HCT116 (cell line): ENCODE results near the gene CDK5RAP2. TPM values are rescaled to one million over a fixed set of nuclear protein-coding genes. Genes with fewer than 3 reads are reported as not detected.

ENCODE experiments used
- ATAC-seq: fragments of 200-7000 bp; cut with Tn5 transposase; 2 replicates; pipeline ENCODE4 v1.9.1; 2020; ENCODE audit warnings: mild to moderate bottlenecking, moderate library complexity
- BruUV-seq: library from RNA; stranded (reverse); fragments of 400-500 nt; replicated peaks from 2 replicates; lab custom pipeline; 2021; lab: Mats Ljungman, UMichigan
- CTCF ChIA-PET: fragments of 300-600 bp; sonication (Branson Sonifier 250); formaldehyde crosslinking; loops from one replicate; lab custom pipeline; 2021; ENCODE audit warnings: antibody characterized with exemption; lab: Charles Lee
- POLR2A ChIA-PET: fragments of 300-600, 350-600 bp; sonication (Branson Sonifier 250); formaldehyde crosslinking; loops from one replicate; lab custom pipeline; 2021; ENCODE audit warnings: antibody characterized with exemption; lab: Charles Lee
- RAD21 ChIA-PET, 2 experiments: fragments of 300-600 bp; sonication (Branson Sonifier 250); formaldehyde crosslinking; loops; one replicate each; lab custom pipeline; 2023; ENCODE audit warnings: low total read pairs in 2 of 2; ENCODE audit not compliant: uncharacterized antibody in 2 of 2, unreplicated experiment in 2 of 2, low non-redundant PET in 1 of 2; lab: Charles Lee
- DNase-seq: peaks from one replicate; pipeline ENCODE4 v3.0.0-alpha.2; 2010; ENCODE audit warnings: low read depth, low spot score
- H2AFZ ChIP-seq: fragments of 200-600 bp; shearing (Covaris generic), sonication (generic); 2 replicates; pipeline ENCODE4 v1.6.1; 2017; ENCODE audit warnings: low read depth, mixed run types, mixed read lengths, antibody characterized with exemption, low read length; ENCODE audit not compliant: poor library complexity, severe bottlenecking
- H3K27ac ChIP-seq: 2 replicates; pipeline ENCODE4 v1.5.1; 2012; ENCODE audit warnings: low read depth, low read length
- H3K27me3 ChIP-seq: fragments of 200-600 bp; sonication (generic); 2 replicates; pipeline ENCODE4 v1.6.1; 2016; ENCODE audit warnings: mixed run types, low read length, mixed read lengths; ENCODE audit not compliant: insufficient read depth
- H3K36me3 ChIP-seq, 2 experiments: fragments of 200-500 bp in 1 of 2; fragments of 200-600 bp in 1 of 2; sonication (Bioruptor generic) in 1 of 2; sonication (generic) in 1 of 2; 2 replicates each; pipeline versions ENCODE4 v1.5.1 to v1.6.1; 2014 to 2016; ENCODE audit warnings: low read length in 2 of 2, inconsistent platforms in 1 of 2, mixed read lengths in 1 of 2, mixed run types in 1 of 2; ENCODE audit not compliant: insufficient read depth in 2 of 2, control insufficient read depth in 1 of 2
- H3K4me1 ChIP-seq, 2 experiments: fragments of 200-600 bp in 1 of 2; sonication (generic) in 1 of 2; 2 replicates each; pipeline versions ENCODE4 v1.5.1 to v1.6.1; 2012 to 2017; ENCODE audit warnings: low read length in 2 of 2, inconsistent platforms in 1 of 2, mild to moderate bottlenecking in 1 of 2, mixed read lengths in 1 of 2, mixed run types in 1 of 2, moderate library complexity in 1 of 2; ENCODE audit not compliant: insufficient read depth in 2 of 2, control insufficient read depth in 1 of 2
- H3K4me2 ChIP-seq: fragments of 200-600 bp; sonication (generic); 2 replicates; pipeline ENCODE4 v1.6.1; 2017; ENCODE audit warnings: mixed run types, low read length, mixed read lengths
- H3K4me3 ChIP-seq, 2 experiments: fragments of 200-600 bp in 1 of 2; sonication (generic) in 1 of 2; replicated peaks in 1 of 2; 2 replicates each; pipeline ENCODE4 v1.5.1; 2011 to 2016; ENCODE audit warnings: low read length in 2 of 2, control low read depth in 1 of 2, low read depth in 1 of 2, mild to moderate bottlenecking in 1 of 2, mixed read lengths in 1 of 2, mixed run types in 1 of 2
- H3K79me2 ChIP-seq: fragments of 200-600 bp; sonication (generic); 2 replicates; pipeline ENCODE4 v1.6.1; 2017; ENCODE audit warnings: mild to moderate bottlenecking, mixed run types, low read length, moderate library complexity, mixed read lengths; ENCODE audit not compliant: insufficient read depth
- H3K9ac ChIP-seq: fragments of 200-600 bp; sonication (generic); 2 replicates; pipeline ENCODE4 v1.6.1; 2016; ENCODE audit warnings: low read length, mixed read lengths
- H3K9me2 ChIP-seq: fragments of 200-600 bp; sonication (generic), shearing (Covaris generic); 2 replicates; pipeline ENCODE4 v1.6.1; 2017; ENCODE audit warnings: mixed run types, mild to moderate bottlenecking, moderate library complexity; ENCODE audit not compliant: insufficient read depth
- H3K9me3 ChIP-seq, 2 experiments: fragments of 200-500 bp in 1 of 2; fragments of 200-600 bp in 1 of 2; sonication (Bioruptor generic) in 1 of 2; sonication (generic) in 1 of 2; 2 replicates each; pipeline ENCODE4 v1.6.1; 2014 to 2017; ENCODE audit warnings: low read length in 2 of 2, mixed read lengths in 2 of 2, inconsistent platforms in 1 of 2, low read depth in 1 of 2, mild to moderate bottlenecking in 1 of 2, mixed run types in 1 of 2, moderate library complexity in 1 of 2; ENCODE audit not compliant: control insufficient read depth in 1 of 2, insufficient read depth in 1 of 2
- H4K20me1 ChIP-seq: fragments of 200-600 bp; sonication (generic), shearing (Covaris generic); 2 replicates; pipeline ENCODE4 v1.6.1; 2017; ENCODE audit warnings: mixed run types, mild to moderate bottlenecking, moderate library complexity; ENCODE audit not compliant: insufficient read depth
- ATF3 ChIP-seq: IDR thresholded peaks from 2 replicates; pipeline ENCODE4 v1.6.1; 2012
- CEBPB ChIP-seq: IDR thresholded peaks from 2 replicates; pipeline ENCODE4 v1.6.1; 2012; ENCODE audit warnings: low read depth
- CTCF ChIP-seq, 3 experiments: fragments of 200-600 bp in 1 of 3; sonication (generic) in 1 of 3; IDR thresholded peaks in 2 of 3; conservative IDR thresholded peaks in 1 of 3; 2 replicates each; pipeline ENCODE4 v1.5.1; 2012 to 2017; ENCODE audit warnings: low read depth in 2 of 3, low read length in 2 of 3, antibody characterized with exemption in 1 of 3, borderline replicate concordance in 1 of 3, control low read depth in 1 of 3, mild to moderate bottlenecking in 1 of 3, mixed read lengths in 1 of 3, mixed run types in 1 of 3, moderate library complexity in 1 of 3; ENCODE audit not compliant: insufficient read depth in 1 of 3
- EZH2 ChIP-seq: fragments of 200-600 bp; sonication (generic); IDR thresholded peaks from 2 replicates; pipeline ENCODE4 v1.6.1; 2017; ENCODE audit warnings: antibody characterized with exemption, mixed run types
- EZH2phosphoT487 ChIP-seq: fragments of 200-600 bp; IDR thresholded peaks from 2 replicates; pipeline ENCODE4 v1.6.1; 2018; ENCODE audit warnings: antibody characterized with exemption, borderline replicate concordance
- MAX ChIP-seq: IDR thresholded peaks from 2 replicates; pipeline ENCODE4 v1.6.1; 2012
- POLR2A ChIP-seq: IDR thresholded peaks from 2 replicates; pipeline ENCODE4 v1.7.0; 2011; ENCODE audit warnings: borderline replicate concordance; ENCODE audit not compliant: insufficient read depth, insufficient read length; ENCODE audit errors: extremely low read depth
- RAD21 ChIP-seq: IDR thresholded peaks from 2 replicates; pipeline ENCODE4 v1.6.1; 2012; ENCODE audit warnings: low read depth, mild to moderate bottlenecking
- REST ChIP-seq: IDR thresholded peaks from 2 replicates; pipeline ENCODE4 v1.6.1; 2012; ENCODE audit warnings: low read depth
- SP1 ChIP-seq: IDR thresholded peaks from 2 replicates; pipeline ENCODE4 v1.6.1; 2012; ENCODE audit warnings: low read depth
- SRF ChIP-seq: IDR thresholded peaks from 2 replicates; pipeline ENCODE4 v1.6.1; 2012; ENCODE audit warnings: low read depth
- TCF7L2 ChIP-seq: IDR thresholded peaks from 2 replicates; pipeline ENCODE4 v1.7.0; 2011; ENCODE audit warnings: borderline replicate concordance, inconsistent platforms; ENCODE audit not compliant: insufficient read depth, insufficient read length; ENCODE audit errors: extremely low read depth
- ZBTB33 ChIP-seq: IDR thresholded peaks from 2 replicates; pipeline ENCODE4 v1.6.1; 2011; ENCODE audit warnings: mild to moderate bottlenecking, low read length, moderate library complexity; ENCODE audit not compliant: insufficient replicate concordance; ENCODE audit errors: extremely low read depth
- ZFX ChIP-seq: fragments of 450-650 bp; IDR thresholded peaks from 2 replicates; pipeline ENCODE4 v1.6.1; 2017
- ZNF274 ChIP-seq: fragments of 200-500 bp; sonication (Bioruptor generic); IDR thresholded peaks from 2 replicates; pipeline ENCODE4 v1.6.1; 2014; ENCODE audit warnings: mild to moderate bottlenecking, low read depth, low read length, inconsistent platforms
- intact Hi-C: fragments of 100-400 bp; cut with micrococcal nuclease; formaldehyde crosslinking; loops from 2 replicates; pipeline ENCODE4 v1.10.0; 2022
- total RNA-seq: library from RNA; stranded (reverse); gene quantifications from one replicate; pipeline ENCODE4 v1.2.1, GENCODE V29; 2021; ENCODE audit not compliant: unreplicated experiment

Gene CDK5RAP2
- total RNA-seq, 1 experiment from 2014 or later: 56.2 TPM

- no peak overlapping the region for H2AFZ ChIP-seq
- H3K4me3 ChIP-seq: no peak overlapping the region
- H3K79me2 ChIP-seq: no peaks in the 10 kb centered on the region
- H3K4me1 ChIP-seq: no peaks in the 10 kb centered on the region
- H3K36me3 ChIP-seq: no peaks in the 10 kb centered on the region
- POLR2A ChIA-PET: no interaction called here
- TF ChIP-seq ZFX (no peak), REST (no peak), ZNF274 (no peak), CEBPB (no peak), MAX (no peak), EZH2 (no peak), CTCF (IDR thresholded peaks at IDR 0.05 in 2 of 3, conservative IDR thresholded peaks at IDR 0.05 in 1 of 3; ENCODE audit: borderline replicate concordance in 1 of 3, insufficient read depth in 1 of 3, low read depth in 2 of 3, low read length in 2 of 3) (no peak), SP1 (no peak), SRF (no peak), EZH2phosphoT487 (no peak), TCF7L2 (no peak), POLR2A (no peak), ZBTB33 (no peak), ATF3 (no peak), RAD21 (no peak)
- H4K20me1 ChIP-seq: no peaks in the 10 kb centered on the region
- no peaks in the 10 kb centered on the region for H3K9me2 ChIP-seq
- H3K9ac ChIP-seq: no peak overlapping the region
- CTCF ChIA-PET: no interaction called here
- H3K9me3 ChIP-seq: 0 out of 4 replicates have a peak, but pooled peaks cover 0 to 4% of the 10 kb centered on the region in 2 experiments
- RAD21 ChIA-PET: no interaction called here
- H3K4me2 ChIP-seq: no peak overlapping the region
- BruUV-seq: no TSS peak
- no peak overlapping the region for H3K27ac ChIP-seq
- intact Hi-C loops: no loop called here
- ATAC-seq (no peak), DNase-seq (no peak)
- H3K27me3 ChIP-seq: no peaks in the 10 kb centered on the region
Measured at GRCh38 chr9:120375316-120375715, 204.7 kb downstream of the CDK5RAP2 start.
